ENCODE results near the gene RGS7. TPM values are rescaled to one million over a fixed set of nuclear protein-coding genes. Genes with fewer than 3 reads are reported as not detected.

The RGS7 gene
- polyA plus RNA-seq, 1 donor from 2014 or later, result 24.2 TPM

DNA sequence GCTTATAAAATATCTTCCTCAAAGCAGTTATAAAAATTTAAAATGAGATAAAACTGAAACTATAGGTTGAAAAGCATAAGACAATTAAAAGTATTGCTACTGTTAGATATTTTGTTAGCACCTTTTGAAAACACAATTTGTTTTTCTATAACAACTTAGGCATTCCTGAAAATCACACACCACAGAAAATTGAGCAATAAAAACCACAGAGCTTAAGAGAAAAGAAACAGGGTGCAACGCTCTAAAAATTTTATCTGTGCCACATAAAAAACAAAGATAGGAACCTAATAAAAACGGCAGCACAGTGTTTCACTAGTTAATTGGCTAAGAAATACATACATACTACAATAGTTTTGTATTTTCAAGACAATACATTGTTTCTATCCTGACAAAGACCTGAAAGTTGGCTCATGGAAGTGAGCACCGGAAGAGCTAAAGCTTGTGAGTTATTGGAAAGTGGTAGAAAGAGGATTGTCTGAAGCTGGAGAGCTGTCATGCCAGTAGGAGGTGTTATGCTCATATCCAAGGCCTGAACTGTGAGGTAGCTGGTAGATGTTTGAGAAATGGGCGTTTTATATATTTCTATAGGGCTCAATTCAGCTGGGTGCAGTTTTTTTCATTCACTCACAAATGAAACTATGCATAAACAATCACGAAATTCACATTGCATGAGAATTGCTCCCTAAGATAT, 45.8 kb downstream of the RGS7 start:
- Histone ChIP-seq H3K4me2 (ENCODE audit: low read length) (no peak overlapping the region), H2AFZ (ENCODE audit: low read depth, low read length) (no peak overlapping the region), H3K27ac (ENCODE audit: low read length) (no peak overlapping the region), H3K79me2 (replicated peaks; ENCODE audit: insufficient read depth, low read length) (no peaks in the 10 kb centered on the region), H4K20me1 (ENCODE audit: insufficient read depth) (no peaks in the 10 kb centered on the region), H3K9ac (ENCODE audit: low read length) (no peak overlapping the region), H3K27me3 (ENCODE audit: insufficient read depth, low read depth, low read length) (no peaks in the 10 kb centered on the region), H3K9me3 (ENCODE audit: low read length) (no peaks in the 10 kb centered on the region), H3F3A (ENCODE audit: insufficient read depth, low read length, poor library complexity, severe bottlenecking) (no peaks in the 10 kb centered on the region), H3K9me2 (ENCODE audit: insufficient read depth, low read length) (no peaks in the 10 kb centered on the region), H3K4me3 (ENCODE audit: low read length) (no peak overlapping the region), H3K36me3 (ENCODE audit: insufficient read depth, low read length) (no peaks in the 10 kb centered on the region)
- TF ChIP-seq EP300 (conservative IDR thresholded peaks at IDR 0.05; ENCODE audit: poor library complexity, severe bottlenecking), result no peak
- no peak for TF ChIP-seq EZH2 (IDR thresholded peaks at IDR 0.05; ENCODE audit: borderline replicate concordance, insufficient read depth, low read length, poor library complexity, severe bottlenecking)
- TF ChIP-seq MXI1 (conservative IDR thresholded peaks at IDR 0.05; ENCODE audit: poor library complexity, severe bottlenecking), result no peak
- TF ChIP-seq, protein P1, sequence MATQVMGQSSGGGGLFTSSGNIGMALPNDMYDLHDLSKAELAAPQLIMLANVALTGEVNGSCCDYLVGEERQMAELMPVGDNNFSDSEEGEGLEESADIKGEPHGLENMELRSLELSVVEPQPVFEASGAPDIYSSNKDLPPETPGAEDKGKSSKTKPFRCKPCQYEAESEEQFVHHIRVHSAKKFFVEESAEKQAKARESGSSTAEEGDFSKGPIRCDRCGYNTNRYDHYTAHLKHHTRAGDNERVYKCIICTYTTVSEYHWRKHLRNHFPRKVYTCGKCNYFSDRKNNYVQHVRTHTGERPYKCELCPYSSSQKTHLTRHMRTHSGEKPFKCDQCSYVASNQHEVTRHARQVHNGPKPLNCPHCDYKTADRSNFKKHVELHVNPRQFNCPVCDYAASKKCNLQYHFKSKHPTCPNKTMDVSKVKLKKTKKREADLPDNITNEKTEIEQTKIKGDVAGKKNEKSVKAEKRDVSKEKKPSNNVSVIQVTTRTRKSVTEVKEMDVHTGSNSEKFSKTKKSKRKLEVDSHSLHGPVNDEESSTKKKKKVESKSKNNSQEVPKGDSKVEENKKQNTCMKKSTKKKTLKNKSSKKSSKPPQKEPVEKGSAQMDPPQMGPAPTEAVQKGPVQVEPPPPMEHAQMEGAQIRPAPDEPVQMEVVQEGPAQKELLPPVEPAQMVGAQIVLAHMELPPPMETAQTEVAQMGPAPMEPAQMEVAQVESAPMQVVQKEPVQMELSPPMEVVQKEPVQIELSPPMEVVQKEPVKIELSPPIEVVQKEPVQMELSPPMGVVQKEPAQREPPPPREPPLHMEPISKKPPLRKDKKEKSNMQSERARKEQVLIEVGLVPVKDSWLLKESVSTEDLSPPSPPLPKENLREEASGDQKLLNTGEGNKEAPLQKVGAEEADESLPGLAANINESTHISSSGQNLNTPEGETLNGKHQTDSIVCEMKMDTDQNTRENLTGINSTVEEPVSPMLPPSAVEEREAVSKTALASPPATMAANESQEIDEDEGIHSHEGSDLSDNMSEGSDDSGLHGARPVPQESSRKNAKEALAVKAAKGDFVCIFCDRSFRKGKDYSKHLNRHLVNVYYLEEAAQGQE (IDR thresholded peaks at IDR 0.05; ENCODE audit: borderline replicate concordance), result no peak
- no peak for TF ChIP-seq TAF1 (IDR thresholded peaks at IDR 0.05; ENCODE audit: low read depth)
- TF ChIP-seq RAD21 (conservative IDR thresholded peaks at IDR 0.05), result no peak
- TF ChIP-seq POLR2AphosphoS5 (IDR thresholded peaks at IDR 0.05), result no peak
- TF ChIP-seq, protein P2, sequence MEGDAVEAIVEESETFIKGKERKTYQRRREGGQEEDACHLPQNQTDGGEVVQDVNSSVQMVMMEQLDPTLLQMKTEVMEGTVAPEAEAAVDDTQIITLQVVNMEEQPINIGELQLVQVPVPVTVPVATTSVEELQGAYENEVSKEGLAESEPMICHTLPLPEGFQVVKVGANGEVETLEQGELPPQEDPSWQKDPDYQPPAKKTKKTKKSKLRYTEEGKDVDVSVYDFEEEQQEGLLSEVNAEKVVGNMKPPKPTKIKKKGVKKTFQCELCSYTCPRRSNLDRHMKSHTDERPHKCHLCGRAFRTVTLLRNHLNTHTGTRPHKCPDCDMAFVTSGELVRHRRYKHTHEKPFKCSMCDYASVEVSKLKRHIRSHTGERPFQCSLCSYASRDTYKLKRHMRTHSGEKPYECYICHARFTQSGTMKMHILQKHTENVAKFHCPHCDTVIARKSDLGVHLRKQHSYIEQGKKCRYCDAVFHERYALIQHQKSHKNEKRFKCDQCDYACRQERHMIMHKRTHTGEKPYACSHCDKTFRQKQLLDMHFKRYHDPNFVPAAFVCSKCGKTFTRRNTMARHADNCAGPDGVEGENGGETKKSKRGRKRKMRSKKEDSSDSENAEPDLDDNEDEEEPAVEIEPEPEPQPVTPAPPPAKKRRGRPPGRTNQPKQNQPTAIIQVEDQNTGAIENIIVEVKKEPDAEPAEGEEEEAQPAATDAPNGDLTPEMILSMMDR (IDR thresholded peaks at IDR 0.05; ENCODE audit: poor library complexity, severe bottlenecking), result no peak
- no peak for TF ChIP-seq SMC3 (conservative IDR thresholded peaks at IDR 0.05; ENCODE audit: poor library complexity)

DNA sequence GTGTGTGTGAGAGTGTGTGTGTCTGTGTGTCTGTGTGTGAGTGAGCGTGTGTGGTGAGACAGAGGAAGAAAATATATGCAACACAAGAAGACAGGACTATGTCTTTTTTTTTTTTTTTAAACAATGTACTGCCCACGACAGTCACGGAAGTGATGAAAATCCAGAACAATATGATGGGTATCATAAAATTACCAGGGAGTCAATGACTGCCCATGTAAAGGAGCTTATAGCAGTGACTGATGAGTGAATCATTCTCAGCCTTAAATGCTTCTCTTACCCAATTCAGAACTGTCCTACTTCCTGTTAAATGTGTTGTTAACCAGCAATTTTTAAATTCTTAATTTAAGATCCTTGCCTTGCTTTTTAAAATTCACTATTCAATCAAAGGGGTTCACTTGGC, 46.6 kb downstream of the RGS7 start:
- H3K9me2 ChIP-seq (ENCODE audit: insufficient read depth, low read length), result no peaks in the 10 kb centered on the region
- H3K79me2 ChIP-seq (replicated peaks; ENCODE audit: insufficient read depth, low read length), result no peaks in the 10 kb centered on the region
- H3K4me3 ChIP-seq (ENCODE audit: low read length), result no peak overlapping the region
- H3K27ac ChIP-seq (ENCODE audit: low read length), result no peak overlapping the region
- no peaks in the 10 kb centered on the region for H3K36me3 ChIP-seq (ENCODE audit: insufficient read depth, low read length)
- no peaks in the 10 kb centered on the region for H3F3A ChIP-seq (ENCODE audit: insufficient read depth, low read length, poor library complexity, severe bottlenecking)
- no peaks in the 10 kb centered on the region for H3K27me3 ChIP-seq (ENCODE audit: insufficient read depth, low read depth, low read length)
- no peak overlapping the region for H3K9ac ChIP-seq (ENCODE audit: low read length)
- no peaks in the 10 kb centered on the region for H3K9me3 ChIP-seq (ENCODE audit: low read length)
- no peak overlapping the region for H2AFZ ChIP-seq (ENCODE audit: low read depth, low read length)
- no peaks in the 10 kb centered on the region for H4K20me1 ChIP-seq (ENCODE audit: insufficient read depth)
- no peak overlapping the region for H3K4me2 ChIP-seq (ENCODE audit: low read length)
- TF ChIP-seq RAD21 (conservative IDR thresholded peaks at IDR 0.05) (no peak), EZH2 (IDR thresholded peaks at IDR 0.05; ENCODE audit: borderline replicate concordance, insufficient read depth, low read length, poor library complexity, severe bottlenecking) (no peak), SMC3 (conservative IDR thresholded peaks at IDR 0.05; ENCODE audit: poor library complexity) (no peak), TAF1 (IDR thresholded peaks at IDR 0.05; ENCODE audit: low read depth) (no peak), EP300 (conservative IDR thresholded peaks at IDR 0.05; ENCODE audit: poor library complexity, severe bottlenecking) (no peak), POLR2AphosphoS5 (IDR thresholded peaks at IDR 0.05) (no peak), MXI1 (conservative IDR thresholded peaks at IDR 0.05; ENCODE audit: poor library complexity, severe bottlenecking) (no peak)
- TF ChIP-seq, protein P2 (IDR thresholded peaks at IDR 0.05; ENCODE audit: poor library complexity, severe bottlenecking), result no peak
- TF ChIP-seq, protein P1 (IDR thresholded peaks at IDR 0.05; ENCODE audit: borderline replicate concordance), result no peak
